GM18502 (cell line): Measurements from ENCODE around the gene SNX19.

Experiments used
- ATAC-seq: cut with Tn5 transposase; IDR thresholded peaks from one replicate; pipeline ENCODE4 v1.9.1; 2021; ENCODE audit warnings: mild to moderate bottlenecking; ENCODE audit not compliant: unreplicated experiment, poor library complexity

Gene SNX19

DNA sequence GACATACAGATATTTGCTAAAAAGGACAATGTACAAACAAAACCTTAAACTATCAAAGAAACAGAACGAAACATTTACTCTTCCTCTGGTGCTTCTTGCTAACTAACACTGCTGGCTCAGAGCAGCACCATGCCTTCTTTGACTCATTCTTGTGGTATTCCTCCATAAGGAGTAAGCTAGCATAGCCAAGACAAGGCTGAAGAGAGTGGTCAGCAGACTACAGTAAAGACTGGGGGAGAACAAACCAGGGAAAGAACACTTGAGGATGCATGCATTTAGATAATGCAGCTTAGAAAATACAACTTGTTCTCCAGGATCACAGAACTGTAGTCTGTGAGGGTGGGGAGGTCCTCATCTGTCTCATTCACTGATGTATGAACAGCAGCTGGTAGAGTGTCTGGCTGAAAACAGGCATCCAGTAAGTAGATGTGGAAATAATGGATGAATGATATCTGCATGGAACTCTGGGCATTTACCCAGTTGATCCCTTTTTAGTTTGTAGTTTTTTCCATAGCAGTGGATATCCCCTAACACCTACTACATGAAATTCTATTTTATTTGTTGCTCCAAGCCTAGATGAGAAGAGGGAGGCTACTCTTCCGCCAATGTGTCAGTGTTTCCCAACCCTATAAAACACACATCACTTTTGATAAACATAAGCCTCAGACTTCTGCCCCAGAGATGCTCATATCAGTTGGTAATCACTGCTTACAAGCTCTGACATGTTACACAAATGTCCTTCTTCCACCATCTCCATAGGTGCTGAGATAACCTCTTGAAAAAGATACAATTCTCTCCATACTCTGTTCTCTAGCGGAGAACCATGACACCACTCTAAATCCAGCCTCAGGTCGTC is 7.3 kb downstream of the SNX19 start:
- no peak for ATAC-seq

DNA sequence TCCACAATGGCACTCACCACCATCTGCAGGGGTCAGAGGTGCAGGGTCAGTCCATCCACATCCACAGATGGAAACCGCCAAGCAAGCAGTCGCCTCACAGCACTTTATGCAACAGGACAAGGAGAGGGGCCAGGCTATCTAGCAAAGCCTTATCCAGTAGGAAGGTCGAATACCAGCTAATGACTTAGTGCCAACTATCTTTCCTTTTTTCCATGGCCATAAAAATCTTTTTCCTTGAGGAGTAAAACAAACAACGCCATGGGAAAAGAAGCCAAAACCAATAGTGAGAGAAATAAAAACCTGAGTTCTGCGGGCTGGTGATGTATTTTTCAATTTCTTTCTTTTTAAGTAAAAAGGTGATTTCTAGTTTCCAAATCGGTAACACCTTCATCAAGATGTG is 8.2 kb downstream of the SNX19 start:
- ATAC-seq = no peak

DNA sequence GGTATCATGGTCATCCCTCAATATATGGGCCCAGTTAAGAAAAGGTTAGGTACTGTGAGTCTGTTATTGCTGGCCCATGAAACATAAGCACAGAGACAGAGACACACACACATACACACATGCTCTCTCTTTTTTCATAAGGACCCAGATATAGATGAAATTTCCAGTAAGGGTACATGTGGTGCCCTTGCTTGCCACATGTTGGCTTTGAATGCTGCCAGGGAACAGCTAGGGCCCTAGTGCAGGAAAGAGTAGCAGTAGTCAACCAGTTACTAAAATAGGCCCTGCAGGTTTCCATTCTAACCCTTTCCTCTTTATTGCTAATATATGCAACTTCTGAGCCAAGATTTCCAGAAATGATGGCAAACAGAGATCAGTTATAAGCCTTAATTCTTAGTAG is 9.1 kb downstream of the SNX19 start:
- ATAC-seq = no peak

DNA sequence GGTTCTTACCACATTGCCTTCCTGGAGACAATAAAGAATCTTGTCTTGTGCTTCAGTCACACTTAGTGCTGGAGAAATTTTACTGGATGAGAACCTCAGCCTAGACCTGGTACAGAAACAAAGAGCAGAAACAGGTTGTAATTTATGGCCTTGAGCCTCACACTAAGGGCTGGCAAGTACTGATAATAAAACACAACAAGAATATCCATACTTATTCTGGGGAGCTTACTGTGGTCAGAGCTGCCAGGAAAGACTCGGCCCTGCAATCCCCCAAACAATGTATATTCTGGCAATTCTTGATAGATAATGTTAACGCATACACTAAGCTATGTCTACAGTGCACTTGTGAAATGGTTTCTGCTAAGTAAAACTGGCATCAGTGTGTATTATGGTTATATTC is 9.7 kb downstream of the SNX19 start:
- ATAC-seq = no peak

DNA sequence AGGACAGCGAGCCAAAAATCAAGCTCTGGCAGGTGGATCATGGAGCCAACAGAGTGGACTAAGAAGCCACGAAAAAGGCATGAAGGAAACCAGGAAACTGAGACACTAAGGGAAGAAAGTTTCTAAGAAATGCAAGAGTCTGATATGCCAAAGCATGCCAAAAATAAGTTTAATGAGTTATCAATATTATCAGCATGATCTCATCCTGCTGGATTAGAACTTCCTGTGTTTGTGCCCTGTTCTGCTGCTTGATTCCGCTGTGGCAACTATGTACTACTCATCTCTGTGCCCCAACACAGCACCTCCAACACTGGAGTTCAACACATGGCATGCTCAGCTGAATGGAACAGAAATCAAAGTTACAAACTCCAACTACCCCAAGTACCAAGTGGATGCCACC is 10.8 kb downstream of the SNX19 start:
- ATAC-seq = no peak

DNA sequence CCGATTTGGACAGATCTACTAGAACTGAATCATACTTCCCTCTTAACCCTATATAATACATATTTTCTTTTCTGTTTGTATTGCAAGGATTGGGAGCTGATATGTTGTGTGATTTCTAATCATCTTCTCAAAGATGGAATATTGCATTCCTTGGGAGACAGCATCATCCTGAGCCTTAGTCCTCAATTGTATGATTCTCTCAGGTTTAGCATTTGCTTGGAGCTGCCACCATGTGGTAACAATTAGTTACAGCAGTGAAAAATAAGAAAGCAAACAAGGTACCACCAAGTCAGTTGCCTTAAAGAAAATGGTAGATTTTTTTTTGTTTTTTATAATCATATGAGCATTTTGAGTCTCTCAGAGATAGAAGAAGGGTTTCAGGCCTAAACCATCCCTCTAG is 11.9 kb downstream of the SNX19 start:
- no peak for ATAC-seq

DNA sequence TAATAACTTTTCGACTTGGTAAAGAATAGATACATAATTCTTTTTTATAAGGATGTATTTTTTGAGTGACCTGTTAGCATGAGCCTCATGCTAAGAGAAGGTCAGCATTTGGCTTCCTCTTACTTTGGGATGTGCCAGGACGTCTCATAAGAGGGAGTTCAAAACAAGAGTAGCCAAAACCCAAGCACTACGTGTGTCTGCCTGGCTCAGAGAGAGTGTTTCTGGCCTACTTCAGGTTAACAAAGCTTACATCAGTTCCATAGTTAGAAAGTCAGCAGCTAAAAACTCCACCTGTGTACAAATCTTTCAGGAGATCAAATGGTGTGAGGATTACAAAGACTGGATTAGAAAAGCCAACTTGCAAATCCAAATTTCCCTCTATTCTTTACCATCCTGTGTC is 13.9 kb downstream of the SNX19 start:
- no peak for ATAC-seq

DNA sequence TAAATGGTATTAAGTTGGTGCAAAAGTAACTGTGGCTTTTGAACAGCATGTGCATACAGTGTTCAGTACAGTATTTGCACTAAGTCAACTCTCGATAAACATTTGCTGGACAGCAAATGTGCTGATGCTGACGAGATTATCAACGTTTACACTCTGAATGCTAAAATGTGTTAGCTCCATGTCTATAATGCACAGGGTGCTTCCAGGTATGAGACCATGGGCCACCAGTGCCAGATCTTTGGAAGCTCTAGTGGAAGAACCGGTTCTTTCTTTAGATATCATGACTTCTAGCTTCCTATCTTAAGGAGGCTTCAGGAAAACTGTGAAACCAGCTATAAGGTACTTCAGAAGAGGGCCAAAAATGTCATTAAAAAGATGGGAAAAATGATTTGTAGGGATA is 17.2 kb downstream of the SNX19 start:
- no peak for ATAC-seq

DNA sequence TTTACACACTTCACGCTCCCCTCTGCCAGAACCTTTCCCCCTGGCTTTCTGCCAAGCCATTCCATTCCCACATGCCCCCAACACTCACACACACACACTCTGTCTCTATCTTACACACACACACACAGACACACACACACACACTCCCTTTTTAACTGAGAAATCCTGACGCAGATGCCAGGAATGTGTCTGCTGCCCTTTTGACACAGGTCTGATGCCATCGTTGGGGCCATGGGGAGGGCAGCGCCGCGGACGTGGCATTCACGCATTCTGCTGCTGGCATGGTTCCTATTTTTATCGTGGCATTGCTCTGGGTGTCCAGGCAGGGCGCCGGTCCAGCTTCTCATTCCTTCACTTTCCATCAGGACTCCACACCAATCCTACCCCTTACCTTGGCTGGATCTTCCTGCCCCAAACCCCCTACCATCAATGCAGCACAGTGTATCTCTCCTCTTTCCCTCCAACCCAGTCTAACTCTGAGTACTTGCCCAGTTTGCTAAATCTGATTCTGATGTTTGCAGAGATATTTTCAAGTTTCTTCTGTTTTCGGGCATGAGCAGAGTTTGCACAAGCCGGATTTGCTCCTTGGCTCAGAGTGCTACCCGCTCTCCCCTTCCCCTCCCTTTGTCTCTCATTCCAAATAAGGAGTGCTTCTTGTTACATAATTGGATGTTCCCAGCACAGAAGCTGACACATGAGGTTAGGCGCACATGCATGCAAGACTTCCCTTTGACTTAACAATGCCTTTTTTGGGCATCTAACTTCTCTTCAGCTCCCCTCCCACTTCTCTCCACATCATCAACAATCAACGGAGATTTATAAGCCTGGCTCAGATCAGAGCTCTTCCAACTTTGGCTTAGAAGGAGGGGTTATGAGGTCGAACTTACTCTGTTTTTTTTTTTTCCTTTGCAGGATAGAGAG is 18.8 kb downstream of the SNX19 start:
- ATAC-seq = no peak

DNA sequence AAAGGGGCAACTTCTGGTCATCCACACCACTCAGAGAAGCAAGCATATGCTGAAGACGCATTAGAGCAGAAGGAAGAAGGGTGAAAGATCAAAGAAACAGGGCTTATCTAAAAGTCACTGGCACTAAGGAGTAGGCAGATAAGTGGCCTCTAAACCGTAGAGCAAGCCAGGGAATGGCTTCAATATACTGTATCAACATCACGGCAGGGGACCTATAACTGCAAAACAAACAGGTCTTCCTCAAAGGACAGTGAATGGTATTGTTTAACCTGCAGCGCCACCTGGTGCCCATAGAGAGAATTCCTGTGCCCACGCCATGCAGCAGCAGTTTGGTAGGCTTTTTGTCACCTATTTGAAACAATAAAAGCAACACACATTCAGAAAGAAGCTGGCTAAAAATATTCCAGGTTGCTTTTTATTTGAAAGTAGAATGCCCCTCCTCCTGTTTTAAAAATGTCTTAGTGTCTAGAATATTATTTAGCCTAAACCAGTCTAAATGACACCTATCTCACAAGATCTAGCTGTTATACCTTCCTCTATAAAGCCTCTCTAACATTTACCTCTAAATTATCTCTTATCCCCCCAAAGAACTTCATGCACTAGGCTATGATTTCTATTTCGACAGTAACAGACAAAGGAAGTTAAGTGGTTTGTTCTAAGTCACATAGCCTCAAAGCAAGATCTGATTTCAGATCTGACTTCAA is 21.8 kb downstream of the SNX19 start:
- ATAC-seq = peak; percentile 91

DNA sequence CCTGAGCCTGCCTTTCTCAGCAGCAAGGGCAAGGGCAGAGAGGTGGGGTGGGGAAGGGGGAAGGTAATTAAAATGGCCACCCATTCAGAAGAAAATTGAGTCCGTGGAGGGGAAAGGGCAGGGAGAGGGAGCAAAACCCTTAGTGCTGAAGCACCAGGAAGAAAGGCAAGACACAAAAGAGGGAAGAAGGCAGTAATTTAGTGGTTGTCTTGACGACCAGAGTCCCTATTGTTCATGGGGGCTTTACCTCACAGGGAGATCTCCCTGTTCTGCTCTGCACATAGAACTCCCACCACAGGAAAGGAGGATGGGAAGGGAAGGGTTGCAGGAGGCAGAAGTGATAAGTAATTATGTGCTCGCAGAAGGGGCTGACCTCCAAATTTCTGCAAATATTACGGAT is 23.4 kb downstream of the SNX19 start:
- ATAC-seq = no peak

DNA sequence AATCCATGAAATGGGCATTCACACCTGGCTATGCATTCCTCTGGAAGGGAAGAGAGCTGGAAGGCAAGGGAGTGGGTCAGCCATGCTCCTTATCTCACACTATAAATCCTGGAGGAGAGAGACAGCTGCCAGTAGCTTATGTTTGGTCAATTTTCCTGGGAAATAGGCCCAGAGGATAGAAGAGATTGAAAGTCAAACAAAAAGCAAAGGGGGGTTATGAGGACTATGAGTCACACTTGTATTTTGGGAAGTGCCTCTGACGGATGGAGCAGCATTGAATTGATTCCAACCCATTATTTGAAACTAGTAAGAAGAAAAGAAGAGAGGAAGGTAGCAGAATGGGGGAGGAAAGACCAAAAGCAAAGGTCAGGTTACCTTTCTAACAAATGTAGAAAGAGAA is 25.0 kb downstream of the SNX19 start:
- no peak for ATAC-seq

DNA sequence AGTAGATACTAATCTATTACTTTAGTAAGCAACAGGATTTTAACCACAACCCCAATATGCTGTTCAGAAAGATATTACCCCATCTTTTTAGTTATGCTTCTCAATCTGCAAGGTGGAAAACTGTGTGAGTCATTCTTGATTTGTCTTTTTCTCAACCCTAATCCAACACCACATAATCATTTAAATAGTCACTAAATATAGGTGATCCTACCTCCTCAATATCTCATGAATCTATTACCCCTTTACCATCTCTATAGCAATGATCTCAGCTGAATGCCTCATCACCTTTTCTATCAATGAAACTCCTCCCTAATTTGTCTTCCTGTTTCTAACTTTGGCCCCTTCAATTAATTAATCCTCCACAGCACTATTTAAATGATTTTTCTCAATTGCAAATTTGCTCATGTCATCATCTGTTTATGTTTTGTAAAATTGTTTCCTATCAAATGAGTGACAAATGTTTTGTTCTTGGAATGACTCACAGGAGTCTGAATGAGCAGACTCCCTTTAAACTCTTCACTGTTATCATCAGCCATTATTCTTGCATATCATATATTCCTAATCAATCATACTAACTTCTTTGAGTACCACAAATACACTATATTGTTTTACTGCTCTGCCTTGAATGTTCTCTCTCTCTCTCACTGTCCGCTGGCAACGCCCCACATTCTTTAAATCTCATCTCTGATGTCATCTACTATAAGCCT is 26.1 kb downstream of the SNX19 start:
- ATAC-seq = no peak

DNA sequence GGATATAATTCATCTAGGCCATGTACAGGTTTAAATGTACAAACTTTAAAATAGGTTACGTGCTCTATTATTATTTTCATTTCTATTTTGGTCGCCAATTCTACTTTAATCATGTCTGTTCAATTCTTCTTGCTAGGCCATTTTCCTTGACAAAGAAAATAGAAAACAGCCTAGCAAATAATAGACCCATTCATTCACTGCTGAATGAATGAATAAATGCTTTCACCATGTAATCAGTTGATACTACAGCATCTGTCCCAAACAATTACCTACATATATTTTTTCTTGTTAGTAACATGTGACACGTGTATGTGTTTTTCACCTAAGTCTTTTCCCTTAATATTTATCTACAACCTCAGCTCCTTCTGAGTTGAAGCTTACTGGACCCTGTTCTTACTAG is 27.5 kb downstream of the SNX19 start:
- no peak for ATAC-seq

DNA sequence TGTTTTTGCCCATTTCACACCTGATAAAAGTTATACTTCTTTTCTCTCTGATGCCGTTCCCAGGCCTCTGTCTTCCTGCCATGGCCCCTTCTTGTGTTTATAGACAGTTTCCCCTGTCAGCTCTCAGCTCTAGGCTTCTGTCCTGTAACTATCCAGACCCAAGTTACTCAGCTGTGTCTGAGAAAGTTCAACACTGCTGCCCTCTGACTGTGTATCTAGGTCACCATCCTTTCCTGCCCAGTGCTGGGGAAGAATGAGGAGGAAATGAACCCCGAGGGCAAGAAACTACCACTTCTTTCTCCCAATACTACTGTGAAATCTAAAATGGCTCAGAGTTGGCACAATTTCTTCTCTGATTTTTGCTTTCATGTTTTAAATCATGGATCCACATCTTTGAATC is 29.6 kb downstream of the SNX19 start:
- ATAC-seq = no peak

DNA sequence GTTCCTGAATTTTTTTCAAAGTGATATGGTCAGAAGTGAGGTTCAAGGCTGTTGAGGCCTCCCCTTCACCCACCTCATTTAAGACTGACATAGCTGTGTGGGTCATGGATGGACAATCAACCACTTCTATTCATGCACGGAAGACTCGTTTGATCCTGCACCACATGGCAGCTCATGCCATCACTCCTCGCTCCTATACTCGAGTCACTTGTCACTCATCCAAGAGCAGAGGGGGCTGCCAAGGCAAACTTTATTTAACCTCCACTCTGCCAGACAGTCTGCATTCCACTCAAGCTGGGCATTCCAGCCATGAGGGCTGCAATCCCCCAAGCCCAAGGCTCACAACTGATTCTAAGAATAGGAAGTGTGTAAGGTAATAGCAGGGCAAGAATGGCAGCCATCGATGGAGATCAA is 34.1 kb downstream of the SNX19 start:
- no peak for ATAC-seq

DNA sequence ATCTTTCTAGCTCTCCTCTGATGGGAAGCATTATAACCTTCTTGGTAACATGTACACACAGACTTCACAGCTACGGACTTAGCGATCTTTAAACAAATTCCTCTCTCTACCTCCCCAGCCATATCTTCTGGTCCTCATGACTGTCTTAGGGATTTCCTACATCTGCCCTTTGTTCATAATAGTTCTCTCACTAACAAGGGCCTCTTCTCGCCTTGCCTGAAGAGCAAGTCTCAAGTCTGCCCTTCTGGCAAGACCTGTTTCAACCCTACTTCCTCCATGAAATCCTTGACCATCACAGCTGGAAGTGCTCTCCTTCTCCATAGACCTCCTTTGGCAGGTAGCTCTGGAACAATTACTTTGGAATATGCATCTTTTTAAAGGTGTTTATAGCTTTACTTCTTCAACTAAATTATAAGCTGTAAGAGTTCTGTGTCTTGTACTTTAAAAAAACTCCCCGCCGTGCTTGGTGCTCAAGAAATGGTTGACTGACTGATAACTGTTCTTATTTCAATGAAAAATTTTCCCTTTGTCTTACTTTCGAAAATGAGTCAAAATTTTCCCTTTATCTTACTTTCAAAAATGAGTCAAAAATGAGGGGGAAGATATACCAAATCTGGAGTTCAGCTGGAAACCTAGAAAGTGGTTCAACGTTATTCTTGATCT is 34.7 kb downstream of the SNX19 start:
- ATAC-seq = no peak

DNA sequence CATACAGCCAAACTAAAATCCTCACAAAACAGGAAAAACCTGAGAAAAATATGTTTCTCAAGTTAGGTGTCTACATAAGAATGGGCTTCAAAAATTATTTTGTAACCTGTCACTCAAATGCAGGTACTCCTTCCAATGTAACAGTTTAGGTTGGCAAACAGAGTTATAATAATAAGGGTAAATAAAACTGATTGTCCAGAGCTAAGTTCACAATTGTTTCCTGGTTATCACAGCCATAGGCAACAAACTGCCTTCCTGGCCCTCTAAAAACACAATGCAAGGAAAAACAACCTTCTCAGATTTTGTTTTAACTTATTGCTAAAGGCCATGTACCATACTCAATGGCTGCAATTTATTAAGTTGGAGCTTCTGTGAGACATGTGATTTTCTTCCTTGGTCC is 36.4 kb downstream of the SNX19 start:
- ATAC-seq = no peak

DNA sequence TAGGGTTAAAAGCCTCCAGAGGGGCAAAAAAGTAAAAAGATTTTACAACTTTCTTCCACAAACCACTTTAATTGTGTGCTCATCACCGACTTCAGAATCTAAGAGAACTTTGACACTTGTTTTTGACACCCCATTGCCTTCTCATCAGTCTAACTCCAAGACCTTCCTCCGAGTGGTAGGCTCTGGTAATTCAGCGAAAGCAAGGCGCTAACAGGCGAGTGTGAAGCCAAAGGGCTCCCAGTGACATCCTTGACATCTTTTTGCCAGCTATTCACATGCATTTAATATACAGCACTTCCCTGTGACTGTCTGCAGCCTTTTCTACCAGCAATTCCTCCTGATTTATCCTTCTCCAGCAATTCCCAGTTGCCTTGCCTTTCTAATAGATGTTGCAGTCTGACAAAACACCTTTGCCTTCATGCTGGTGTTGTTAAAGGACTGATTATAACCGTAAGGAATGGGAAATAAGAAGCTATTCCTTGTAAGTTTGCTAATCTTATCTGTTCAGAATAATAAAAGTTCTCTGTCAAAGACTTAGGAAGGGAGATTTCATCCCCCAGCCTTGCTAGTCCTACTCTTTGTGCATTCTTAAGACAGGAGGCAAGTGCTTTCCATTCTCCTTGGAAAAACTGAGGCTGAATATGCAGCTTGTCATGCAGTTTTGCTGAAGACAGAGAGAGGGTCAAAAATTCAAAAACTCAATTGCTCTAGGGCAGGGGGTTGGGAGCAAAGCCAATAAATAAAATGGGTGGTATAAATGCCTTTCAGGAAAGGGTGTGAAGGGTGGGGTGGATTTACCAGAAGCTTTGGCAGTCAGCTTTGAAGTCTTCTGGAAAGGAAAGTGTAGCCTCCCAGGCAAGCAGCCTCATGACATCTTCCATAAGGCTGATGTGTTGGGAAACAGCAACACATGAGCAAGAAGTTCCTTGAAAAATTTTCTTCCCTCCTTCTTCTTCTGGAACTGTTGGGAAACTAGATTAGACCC is 39.1 kb downstream of the SNX19 start:
- ATAC-seq = no peak
